Measurements from ENCODE around the gene SAMHD1. TPM values are rescaled to one million over a fixed set of nuclear protein-coding genes. Genes with fewer than 3 reads are reported as not detected.

Gene SAMHD1
- total and polyA plus RNA-seq, 2 experiments from 2014 or later, result 27.0 to 29.5 TPM

GRCh38 chr20:36957875-36958667 lies 6.6 kb upstream of the SAMHD1 start:
- DNase-seq (ENCODE audit: low spot score), result no peak
- Histone ChIP-seq H3K36me3 (replicated peaks; ENCODE audit: insufficient read depth, low read depth) (no peaks in the 10 kb centered on the region), H3K4me1 (ENCODE audit: insufficient read depth) (no peaks in the 10 kb centered on the region), H3K4me2 (no peak overlapping the region), H3K27ac (no peak overlapping the region), H3K9me2 (replicated peaks; ENCODE audit: insufficient read depth) (no peaks in the 10 kb centered on the region), H2AFZ (no peak overlapping the region), H3K4me3 (no peak overlapping the region), H4K20me1 (ENCODE audit: insufficient read depth, poor library complexity, severe bottlenecking) (no peaks in the 10 kb centered on the region), H3K27me3 (no peaks in the 10 kb centered on the region), H3K79me2 (no peaks in the 10 kb centered on the region), H3K9me3 (ENCODE audit: low read depth) (no peaks in the 10 kb centered on the region)
- WGBS (ENCODE audit: low lambda C conversion rate, missing lambda C conversion rate), result 93% methylated on average over 10 of the region's 10 CpGs
- no peak for TF ChIP-seq EZH2 (IDR thresholded peaks at IDR 0.05; ENCODE audit: borderline replicate concordance)
- TF ChIP-seq CTCF (IDR thresholded peaks at IDR 0.05; ENCODE audit: poor library complexity), result no peak
- TF ChIP-seq EZH2phosphoT487 (IDR thresholded peaks at IDR 0.05; ENCODE audit: low read depth, severe bottlenecking, unreplicated experiment), result no peak

GRCh38 chr20:36956674-36957073 lies 5.2 kb upstream of the SAMHD1 start:
- TF ChIP-seq EZH2phosphoT487 (IDR thresholded peaks at IDR 0.05; ENCODE audit: low read depth, severe bottlenecking, unreplicated experiment) (no peak), CTCF (IDR thresholded peaks at IDR 0.05; ENCODE audit: poor library complexity) (no peak), EZH2 (IDR thresholded peaks at IDR 0.05; ENCODE audit: borderline replicate concordance) (no peak)
- WGBS (ENCODE audit: low lambda C conversion rate, missing lambda C conversion rate), result 92% methylated on average over 2 of the region's 2 CpGs
- H3K79me2 ChIP-seq, result no peaks in the 10 kb centered on the region
- H3K4me3 ChIP-seq, result no peak overlapping the region
- H2AFZ ChIP-seq, result no peak overlapping the region
- no peak overlapping the region for H3K27ac ChIP-seq
- no peak for DNase-seq (ENCODE audit: low spot score)
- H3K36me3 ChIP-seq (replicated peaks; ENCODE audit: insufficient read depth, low read depth), result no peaks in the 10 kb centered on the region
- H3K9me3 ChIP-seq (ENCODE audit: low read depth), result no peaks in the 10 kb centered on the region
- no peak overlapping the region for H3K4me2 ChIP-seq
- H3K4me1 ChIP-seq (ENCODE audit: insufficient read depth), result peaks cover 6% of the 10 kb centered on the region
- H4K20me1 ChIP-seq (ENCODE audit: insufficient read depth, poor library complexity, severe bottlenecking), result no peaks in the 10 kb centered on the region
- no peaks in the 10 kb centered on the region for H3K27me3 ChIP-seq
- no peaks in the 10 kb centered on the region for H3K9me2 ChIP-seq (replicated peaks; ENCODE audit: insufficient read depth)

- TF ChIP-seq CTCF (IDR thresholded peaks at IDR 0.05; ENCODE audit: poor library complexity) (no peak), EZH2 (IDR thresholded peaks at IDR 0.05; ENCODE audit: borderline replicate concordance) (no peak), EZH2phosphoT487 (IDR thresholded peaks at IDR 0.05; ENCODE audit: low read depth, severe bottlenecking, unreplicated experiment) (no peak)
- Histone ChIP-seq H3K9me3 (ENCODE audit: low read depth) (no peaks in the 10 kb centered on the region), H3K27me3 (no peaks in the 10 kb centered on the region), H3K9me2 (replicated peaks; ENCODE audit: insufficient read depth) (no peaks in the 10 kb centered on the region), H3K36me3 (replicated peaks; ENCODE audit: insufficient read depth, low read depth) (no peaks in the 10 kb centered on the region), H3K27ac (no peak overlapping the region), H4K20me1 (ENCODE audit: insufficient read depth, poor library complexity, severe bottlenecking) (no peaks in the 10 kb centered on the region), H3K79me2 (no peaks in the 10 kb centered on the region), H3K4me2 (no peak overlapping the region), H2AFZ (no peak overlapping the region), H3K4me3 (no peak overlapping the region), H3K4me1 (ENCODE audit: insufficient read depth) (peaks cover 6% of the 10 kb centered on the region)
- DNase-seq (ENCODE audit: low spot score), result no peak
- WGBS (ENCODE audit: low lambda C conversion rate, missing lambda C conversion rate), result 64% methylated on average over 3 of the region's 3 CpGs
Observed at GRCh38 chr20:36956016-36956415, 4.5 kb upstream of the SAMHD1 start.

Data from hepatocyte (in vitro differentiated cells).